Right lobe of liver (tissue), 6 donors: ENCODE data around the gene AAR2. TPM values are rescaled to one million over a fixed set of nuclear protein-coding genes. Genes with fewer than 3 reads are reported as not detected.

Source experiments
- ATAC-seq, 4 donors: fragments of 200-7000 bp; cut with Tn5 transposase; one replicate each; pipeline ENCODE4 v1.9.1; 2020; ENCODE audit warnings: mild to moderate bottlenecking in 4 of 4, moderate library complexity in 4 of 4
- DNase-seq, 3 donors: peaks; one replicate each; pipeline ENCODE4 v3.0.0-alpha.2; 2020
- H3K27ac ChIP-seq, 3 donors: fragments of 200-600 bp; one replicate each; pipeline ENCODE4 v1.8.0; 2022
- H3K27me3 ChIP-seq, 2 donors: fragments of 200-600 bp; one replicate each; pipeline ENCODE4 v1.8.0; 2022
- H3K36me3 ChIP-seq, 4 donors: fragments of 200-600 bp; sonication (generic) in 1 of 4; one replicate each; pipeline versions ENCODE4 v1.5.1 to v1.8.0; 2017 to 2022; ENCODE audit warnings: control low read depth in 1 of 4
- H3K4me1 ChIP-seq, 4 donors: fragments of 200-600 bp; sonication (generic) in 1 of 4; one replicate each; pipeline versions ENCODE4 v1.5.1 to v1.8.0; 2017 to 2022; ENCODE audit warnings: control low read depth in 1 of 4
- H3K4me3 ChIP-seq, 3 donors: fragments of 200-600 bp; one replicate each; pipeline ENCODE4 v1.8.0; 2022
- H3K9me3 ChIP-seq, 4 donors: fragments of 200-600 bp; sonication (generic) in 1 of 4; one replicate each; pipeline versions ENCODE4 v1.5.1 to v1.8.0; 2017 to 2022; ENCODE audit warnings: control low read depth in 1 of 4
- POLR2A ChIP-seq: fragments of 450-650 bp; IDR thresholded peaks from one replicate; pipeline ENCODE4 v1.6.1; 2017; ENCODE audit warnings: antibody characterized with exemption, mild to moderate bottlenecking
- whole genome bisulfite sequencing: methylation state at CpG from one replicate; pipeline ENCODE4 v1.1.6; 2018; ENCODE audit warnings: low coverage, low lambda C conversion rate; ENCODE audit not compliant: insufficient coverage; ENCODE audit errors: missing lambda C conversion rate; 5-methylcytosine and 5-hydroxymethylcytosine counted together
- intact Hi-C, 2 donors: fragments of 100-400 bp; cut with DNase I; formaldehyde crosslinking; loops; one replicate each; pipeline versions ENCODE4 v1.11.2 to v1.14.1; 2022
- total RNA-seq, 6 experiments: library from RNA; depleted of rRNA in 2 of 6; stranded (reverse); fragments of >200 nt in 2 of 6; fragmentation: NEBNext Ultra II Directional in 3 of 6; extraction: Animal tissue kit (Norgen Biotek cat#: 25700) in 3 of 6; gene quantifications; one replicate each; pipeline versions ENCODE4 v1.1.0 to v1.2.4, GENCODE V29; 2016 to 2023
- TF ChIP-seq, protein P1 (sequence below), 4 donors: fragments of 200-600 bp in 3 of 4; fragments of 450-650 bp in 1 of 4; IDR thresholded peaks; one replicate each; pipeline versions ENCODE4 v1.5.1 to v1.8.0; 2016 to 2022; ENCODE audit warnings: antibody characterized with exemption in 4 of 4, mild to moderate bottlenecking in 2 of 4
- donor health status: DM: no; HTN: yes; CAD: no.
- donor health status: DM: no; HTN: no; CAD: no.
- donor health status: DM: no; HTN: no; CAD: no.
- donor health status: DM: no; HTN: yes; CAD: no.
- donor health status: DM: no; HTN: yes; CAD: no.

Gene AAR2
- total RNA-seq, 6 experiments from 2014 or later: 11.8 to 16.7 (median 13.5) TPM

GRCh38 chr20:36305602-36306551 is 69.6 kb downstream of the AAR2 start, which contains the start of gene DLGAP4:
Gene DLGAP4, plus strand, starts transcription at chr20:36306339. Its CDS starts 125,379 bp downstream, at chr20:36431718.
- H3K27me3 ChIP-seq: peaks cover 5 to 14% of the 10 kb centered on the region in 2 donors
- H3K27ac ChIP-seq: no peak within 1 kb of the TSS
- H3K4me3 ChIP-seq: peak within 1 kb of the TSS in 1 of 3 donors; percentile 7
- no peaks in the 10 kb centered on the region for H3K36me3 ChIP-seq
- ATAC-seq (no peak), DNase-seq (no peak)
- WGBS: 0% methylated on average over 1 of the region's 96 CpGs
- TF ChIP-seq, protein P1, sequence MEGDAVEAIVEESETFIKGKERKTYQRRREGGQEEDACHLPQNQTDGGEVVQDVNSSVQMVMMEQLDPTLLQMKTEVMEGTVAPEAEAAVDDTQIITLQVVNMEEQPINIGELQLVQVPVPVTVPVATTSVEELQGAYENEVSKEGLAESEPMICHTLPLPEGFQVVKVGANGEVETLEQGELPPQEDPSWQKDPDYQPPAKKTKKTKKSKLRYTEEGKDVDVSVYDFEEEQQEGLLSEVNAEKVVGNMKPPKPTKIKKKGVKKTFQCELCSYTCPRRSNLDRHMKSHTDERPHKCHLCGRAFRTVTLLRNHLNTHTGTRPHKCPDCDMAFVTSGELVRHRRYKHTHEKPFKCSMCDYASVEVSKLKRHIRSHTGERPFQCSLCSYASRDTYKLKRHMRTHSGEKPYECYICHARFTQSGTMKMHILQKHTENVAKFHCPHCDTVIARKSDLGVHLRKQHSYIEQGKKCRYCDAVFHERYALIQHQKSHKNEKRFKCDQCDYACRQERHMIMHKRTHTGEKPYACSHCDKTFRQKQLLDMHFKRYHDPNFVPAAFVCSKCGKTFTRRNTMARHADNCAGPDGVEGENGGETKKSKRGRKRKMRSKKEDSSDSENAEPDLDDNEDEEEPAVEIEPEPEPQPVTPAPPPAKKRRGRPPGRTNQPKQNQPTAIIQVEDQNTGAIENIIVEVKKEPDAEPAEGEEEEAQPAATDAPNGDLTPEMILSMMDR (IDR thresholded peaks at IDR 0.05): no peak
- no peak for TF ChIP-seq POLR2A
- peaks cover 0 to 6% (median 3%) of the 10 kb centered on the region in 4 donors for H3K4me1 ChIP-seq
- intact Hi-C loops: no loop called here
- no peaks in the 10 kb centered on the region for H3K9me3 ChIP-seq

Other genes starting within 250 kb of the AAR2 start
- 10 to 100 TPM in 1 of 6 experiments, 1 to 10 TPM in 5; 3.1 to 13.2 (median 5.3) TPM for gene EPB41L1, start 81.7 kb upstream of the AAR2 start, total RNA-seq
- 10 to 100 TPM; 15.5 to 35.1 (median 23.2) TPM for gene DLGAP4, start 69.9 kb downstream of the AAR2 start, total RNA-seq